GM23338 (cell line): ENCODE data around the gene RIMS4.

Source experiments
- CREB1 ChIP-seq: fragments of 250-450 bp; sonication (Bioruptor Pico); IDR thresholded peaks from 2 replicates; pipeline ENCODE4 v1.5.0; 2020; ENCODE audit warnings: low read depth, mild to moderate bottlenecking, moderate library complexity
- EZH2 ChIP-seq: fragments of 200-600 bp; sonication (generic); IDR thresholded peaks from one replicate; pipeline ENCODE4 v1.8.0; 2017; ENCODE audit warnings: antibody characterized with exemption, mild to moderate bottlenecking, low read depth; ENCODE audit not compliant: unreplicated experiment
- EZH2phosphoT487 ChIP-seq: fragments of 200-600 bp; sonication (generic); IDR thresholded peaks from one replicate; pipeline ENCODE4 v1.8.1; 2018; ENCODE audit warnings: antibody characterized with exemption; ENCODE audit not compliant: unreplicated experiment
- JUNB ChIP-seq: IDR thresholded peaks from one replicate; pipeline ENCODE4 v1.6.1; 2016; ENCODE audit warnings: antibody characterized with exemption; ENCODE audit not compliant: unreplicated experiment
- NANOG ChIP-seq: IDR thresholded peaks from 2 replicates; pipeline ENCODE4 v1.6.1; 2016; ENCODE audit warnings: antibody characterized with exemption, borderline replicate concordance
- POLR2AphosphoS5 ChIP-seq: IDR thresholded peaks from 2 replicates; pipeline ENCODE4 v1.6.1; 2016; ENCODE audit warnings: antibody characterized with exemption, low read depth
- STAT1 ChIP-seq: IDR thresholded peaks from one replicate; pipeline ENCODE4 v1.6.1; 2016; ENCODE audit warnings: antibody characterized with exemption; ENCODE audit not compliant: unreplicated experiment
- ZNF114 ChIP-seq: fragments of 250-450 bp; sonication (Bioruptor Pico); IDR thresholded peaks from 2 replicates; pipeline ENCODE4 v1.5.0; 2020; ENCODE audit warnings: mild to moderate bottlenecking, moderate library complexity
- ZNF331 ChIP-seq: fragments of 250-450 bp; sonication (Bioruptor Pico); IDR thresholded peaks from 2 replicates; pipeline ENCODE4 v1.5.0; 2020; ENCODE audit warnings: low read depth, mild to moderate bottlenecking, moderate library complexity
- TF ChIP-seq, protein P1 (sequence below), 2 experiments: fragments of 200-600 bp in 1 of 2; sonication (generic) in 1 of 2; conservative IDR thresholded peaks; 2 replicates each; pipeline versions ENCODE4 v1.5.1 to v1.6.1; 2016 to 2017; ENCODE audit warnings: antibody characterized with exemption in 2 of 2, low read depth in 2 of 2, mild to moderate bottlenecking in 2 of 2, moderate library complexity in 1 of 2
- TF ChIP-seq, protein P2 (sequence below): IDR thresholded peaks from 2 replicates; pipeline ENCODE4 v1.6.1; 2016; ENCODE audit warnings: antibody characterized with exemption
- TF ChIP-seq, protein P3 (sequence below): IDR thresholded peaks from one replicate; pipeline ENCODE4 v1.6.1; 2018; ENCODE audit warnings: antibody characterized with exemption; ENCODE audit not compliant: unreplicated experiment

DNA sequence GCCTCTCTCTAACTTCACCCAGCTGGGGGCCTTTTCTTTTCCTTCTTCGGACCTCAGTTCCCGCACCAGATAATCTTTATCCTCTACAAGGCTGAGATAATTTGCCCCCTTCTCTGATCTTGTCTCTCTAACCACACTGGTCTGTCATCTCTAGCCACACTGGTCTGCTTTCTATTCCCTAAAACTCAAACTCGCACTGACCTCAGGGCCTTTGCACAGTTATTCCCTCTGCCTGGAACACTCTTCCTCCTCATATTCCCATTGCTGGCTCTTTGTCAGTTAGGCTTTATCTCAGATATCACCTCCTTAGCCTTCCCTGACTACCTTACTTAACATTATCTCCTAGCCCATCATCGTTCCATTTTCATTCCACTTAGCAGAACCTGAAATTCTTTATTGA lies 7.6 kb downstream of the RIMS4 start:
- TF ChIP-seq EZH2: no peak
- TF ChIP-seq CREB1 (CRISPR knock-in tag): no peak
- TF ChIP-seq, protein P1, sequence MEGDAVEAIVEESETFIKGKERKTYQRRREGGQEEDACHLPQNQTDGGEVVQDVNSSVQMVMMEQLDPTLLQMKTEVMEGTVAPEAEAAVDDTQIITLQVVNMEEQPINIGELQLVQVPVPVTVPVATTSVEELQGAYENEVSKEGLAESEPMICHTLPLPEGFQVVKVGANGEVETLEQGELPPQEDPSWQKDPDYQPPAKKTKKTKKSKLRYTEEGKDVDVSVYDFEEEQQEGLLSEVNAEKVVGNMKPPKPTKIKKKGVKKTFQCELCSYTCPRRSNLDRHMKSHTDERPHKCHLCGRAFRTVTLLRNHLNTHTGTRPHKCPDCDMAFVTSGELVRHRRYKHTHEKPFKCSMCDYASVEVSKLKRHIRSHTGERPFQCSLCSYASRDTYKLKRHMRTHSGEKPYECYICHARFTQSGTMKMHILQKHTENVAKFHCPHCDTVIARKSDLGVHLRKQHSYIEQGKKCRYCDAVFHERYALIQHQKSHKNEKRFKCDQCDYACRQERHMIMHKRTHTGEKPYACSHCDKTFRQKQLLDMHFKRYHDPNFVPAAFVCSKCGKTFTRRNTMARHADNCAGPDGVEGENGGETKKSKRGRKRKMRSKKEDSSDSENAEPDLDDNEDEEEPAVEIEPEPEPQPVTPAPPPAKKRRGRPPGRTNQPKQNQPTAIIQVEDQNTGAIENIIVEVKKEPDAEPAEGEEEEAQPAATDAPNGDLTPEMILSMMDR (conservative IDR thresholded peaks at IDR 0.05; ENCODE audit: low read depth in 2 of 2): no peak
- TF ChIP-seq, protein P2, sequence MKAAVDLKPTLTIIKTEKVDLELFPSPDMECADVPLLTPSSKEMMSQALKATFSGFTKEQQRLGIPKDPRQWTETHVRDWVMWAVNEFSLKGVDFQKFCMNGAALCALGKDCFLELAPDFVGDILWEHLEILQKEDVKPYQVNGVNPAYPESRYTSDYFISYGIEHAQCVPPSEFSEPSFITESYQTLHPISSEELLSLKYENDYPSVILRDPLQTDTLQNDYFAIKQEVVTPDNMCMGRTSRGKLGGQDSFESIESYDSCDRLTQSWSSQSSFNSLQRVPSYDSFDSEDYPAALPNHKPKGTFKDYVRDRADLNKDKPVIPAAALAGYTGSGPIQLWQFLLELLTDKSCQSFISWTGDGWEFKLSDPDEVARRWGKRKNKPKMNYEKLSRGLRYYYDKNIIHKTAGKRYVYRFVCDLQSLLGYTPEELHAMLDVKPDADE: no peak
- TF ChIP-seq POLR2AphosphoS5: no peak
- TF ChIP-seq, protein P3, sequence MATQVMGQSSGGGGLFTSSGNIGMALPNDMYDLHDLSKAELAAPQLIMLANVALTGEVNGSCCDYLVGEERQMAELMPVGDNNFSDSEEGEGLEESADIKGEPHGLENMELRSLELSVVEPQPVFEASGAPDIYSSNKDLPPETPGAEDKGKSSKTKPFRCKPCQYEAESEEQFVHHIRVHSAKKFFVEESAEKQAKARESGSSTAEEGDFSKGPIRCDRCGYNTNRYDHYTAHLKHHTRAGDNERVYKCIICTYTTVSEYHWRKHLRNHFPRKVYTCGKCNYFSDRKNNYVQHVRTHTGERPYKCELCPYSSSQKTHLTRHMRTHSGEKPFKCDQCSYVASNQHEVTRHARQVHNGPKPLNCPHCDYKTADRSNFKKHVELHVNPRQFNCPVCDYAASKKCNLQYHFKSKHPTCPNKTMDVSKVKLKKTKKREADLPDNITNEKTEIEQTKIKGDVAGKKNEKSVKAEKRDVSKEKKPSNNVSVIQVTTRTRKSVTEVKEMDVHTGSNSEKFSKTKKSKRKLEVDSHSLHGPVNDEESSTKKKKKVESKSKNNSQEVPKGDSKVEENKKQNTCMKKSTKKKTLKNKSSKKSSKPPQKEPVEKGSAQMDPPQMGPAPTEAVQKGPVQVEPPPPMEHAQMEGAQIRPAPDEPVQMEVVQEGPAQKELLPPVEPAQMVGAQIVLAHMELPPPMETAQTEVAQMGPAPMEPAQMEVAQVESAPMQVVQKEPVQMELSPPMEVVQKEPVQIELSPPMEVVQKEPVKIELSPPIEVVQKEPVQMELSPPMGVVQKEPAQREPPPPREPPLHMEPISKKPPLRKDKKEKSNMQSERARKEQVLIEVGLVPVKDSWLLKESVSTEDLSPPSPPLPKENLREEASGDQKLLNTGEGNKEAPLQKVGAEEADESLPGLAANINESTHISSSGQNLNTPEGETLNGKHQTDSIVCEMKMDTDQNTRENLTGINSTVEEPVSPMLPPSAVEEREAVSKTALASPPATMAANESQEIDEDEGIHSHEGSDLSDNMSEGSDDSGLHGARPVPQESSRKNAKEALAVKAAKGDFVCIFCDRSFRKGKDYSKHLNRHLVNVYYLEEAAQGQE: no peak
- no peak for TF ChIP-seq JUNB
- TF ChIP-seq EZH2phosphoT487: no peak
- TF ChIP-seq ZNF114 (CRISPR knock-in tag): no peak
- no peak for TF ChIP-seq NANOG
- TF ChIP-seq ZNF331 (CRISPR knock-in tag): no peak
- no peak for TF ChIP-seq STAT1
